Uterus (tissue), 4 donors: ENCODE measurements around the gene TMEM25. TPM values are rescaled to one million over a fixed set of nuclear protein-coding genes. Genes with fewer than 3 reads are reported as not detected.

ENCODE experiments used
- DNase-seq, 2 donors: peaks; one replicate each; pipeline ENCODE4 v3.0.0-alpha.2; 2019 to 2020
- H3K27ac ChIP-seq, 2 donors: fragments of 200-600 bp; sonication (generic); 1 replicate in 1 of 2; 2 replicates in 1 of 2; pipeline ENCODE4 v1.5.1; 2016 to 2018
- H3K27me3 ChIP-seq, 2 donors: fragments of 200-600 bp; sonication (generic); one replicate each; pipeline ENCODE4 v1.5.1; 2018 to 2019; ENCODE audit warnings: control low read depth in 1 of 2
- H3K36me3 ChIP-seq, 2 donors: fragments of 200-600 bp; sonication (generic); one replicate each; pipeline ENCODE4 v1.5.1; 2019; ENCODE audit warnings: control low read depth in 1 of 2
- H3K4me1 ChIP-seq, 2 donors: fragments of 200-600 bp; sonication (generic); one replicate each; pipeline ENCODE4 v1.5.1; 2018 to 2019; ENCODE audit warnings: control low read depth in 1 of 2
- H3K4me3 ChIP-seq, 2 donors: fragments of 200-600 bp; sonication (generic); 1 replicate in 1 of 2; 2 replicates in 1 of 2; pipeline ENCODE4 v1.5.1; 2018 to 2019; ENCODE audit warnings: mild to moderate bottlenecking in 1 of 2
- H3K9me3 ChIP-seq, 2 donors: fragments of 200-600 bp; sonication (generic); one replicate each; pipeline ENCODE4 v1.5.1; 2019; ENCODE audit warnings: control low read depth in 1 of 2
- POLR2A ChIP-seq, 2 donors: fragments of 450-650 bp; IDR thresholded peaks; one replicate each; pipeline ENCODE4 v1.6.1; 2016; ENCODE audit warnings: antibody characterized with exemption in 2 of 2, mild to moderate bottlenecking in 1 of 2, moderate library complexity in 1 of 2
- intact Hi-C: fragments of 100-400 bp; cut with DNase I; formaldehyde crosslinking; loops from one replicate; pipeline ENCODE4 v1.15.1; 2023; ENCODE audit warnings: low total_unique reads
- total RNA-seq, 4 donors: library from RNA; depleted of rRNA in 3 of 4; stranded (reverse); fragments of >200 nt in 3 of 4; gene quantifications; one replicate each; pipeline versions ENCODE4 v1.1.0 to v1.2.4, GENCODE V29; 2014 to 2023
- TF ChIP-seq, protein P1 (sequence below), 4 experiments: fragments of 200-600 bp in 2 of 4; fragments of 450-650 bp in 2 of 4; sonication (generic) in 2 of 4; IDR thresholded peaks; one replicate each; pipeline ENCODE4 v1.5.1; 2016 to 2019; ENCODE audit warnings: antibody characterized with exemption in 4 of 4, mild to moderate bottlenecking in 2 of 4, moderate library complexity in 1 of 4
- donor health status: DM: yes; HTN: yes; CAD: no.

The TMEM25 gene
- total RNA-seq, 4 donors from 2014 or later = 6.1 to 26.8 (median 15.8) TPM

DNA sequence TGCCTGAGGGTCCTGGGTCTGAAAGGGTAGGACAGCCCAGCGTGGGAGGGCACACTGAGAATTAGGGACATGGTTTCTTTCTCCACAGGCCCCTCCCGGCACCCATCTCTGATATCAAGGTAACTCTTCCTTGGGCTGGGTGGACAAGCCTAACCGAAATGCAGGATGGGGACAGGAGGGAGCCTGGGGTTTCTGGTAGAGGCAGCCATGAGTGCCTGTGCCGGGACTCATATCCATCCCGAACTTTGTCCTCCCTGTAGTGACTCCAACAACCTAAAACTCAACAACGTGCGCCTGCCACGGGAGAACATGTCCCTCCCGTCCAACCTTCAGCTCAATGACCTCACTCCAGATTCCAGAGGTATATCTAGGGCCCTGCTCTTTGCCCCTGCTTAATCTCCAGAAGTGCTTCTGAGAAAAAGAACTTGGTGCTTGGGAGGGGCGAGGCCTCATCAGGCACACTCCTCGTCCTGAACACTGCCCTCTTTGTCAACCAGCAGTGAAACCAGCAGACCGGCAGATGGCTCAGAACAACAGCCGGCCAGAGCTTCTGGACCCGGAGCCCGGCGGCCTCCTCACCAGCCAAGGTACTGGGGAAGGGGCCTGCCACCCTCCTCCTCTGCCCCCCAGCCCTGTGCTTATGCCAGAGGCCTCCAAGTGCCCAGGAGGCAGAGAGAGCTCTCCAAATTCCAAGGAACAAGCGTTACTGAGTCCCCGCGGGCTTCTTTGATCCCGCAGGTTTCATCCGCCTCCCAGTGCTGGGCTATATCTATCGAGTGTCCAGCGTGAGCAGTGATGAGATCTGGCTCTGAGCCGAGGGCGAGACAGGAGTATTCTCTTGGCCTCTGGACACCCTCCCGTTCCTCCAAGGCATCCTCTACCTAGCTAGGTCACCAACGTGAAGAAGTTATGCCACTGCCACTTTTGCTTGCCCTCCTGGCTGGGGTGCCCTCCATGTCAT is 3.1 kb downstream of the TMEM25 start:
- DNase-seq = no peak
- TF ChIP-seq, protein P1, sequence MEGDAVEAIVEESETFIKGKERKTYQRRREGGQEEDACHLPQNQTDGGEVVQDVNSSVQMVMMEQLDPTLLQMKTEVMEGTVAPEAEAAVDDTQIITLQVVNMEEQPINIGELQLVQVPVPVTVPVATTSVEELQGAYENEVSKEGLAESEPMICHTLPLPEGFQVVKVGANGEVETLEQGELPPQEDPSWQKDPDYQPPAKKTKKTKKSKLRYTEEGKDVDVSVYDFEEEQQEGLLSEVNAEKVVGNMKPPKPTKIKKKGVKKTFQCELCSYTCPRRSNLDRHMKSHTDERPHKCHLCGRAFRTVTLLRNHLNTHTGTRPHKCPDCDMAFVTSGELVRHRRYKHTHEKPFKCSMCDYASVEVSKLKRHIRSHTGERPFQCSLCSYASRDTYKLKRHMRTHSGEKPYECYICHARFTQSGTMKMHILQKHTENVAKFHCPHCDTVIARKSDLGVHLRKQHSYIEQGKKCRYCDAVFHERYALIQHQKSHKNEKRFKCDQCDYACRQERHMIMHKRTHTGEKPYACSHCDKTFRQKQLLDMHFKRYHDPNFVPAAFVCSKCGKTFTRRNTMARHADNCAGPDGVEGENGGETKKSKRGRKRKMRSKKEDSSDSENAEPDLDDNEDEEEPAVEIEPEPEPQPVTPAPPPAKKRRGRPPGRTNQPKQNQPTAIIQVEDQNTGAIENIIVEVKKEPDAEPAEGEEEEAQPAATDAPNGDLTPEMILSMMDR (IDR thresholded peaks at IDR 0.05) = no peak
- no peak for TF ChIP-seq POLR2A (IDR thresholded peaks at IDR 0.05)
- Histone ChIP-seq H3K36me3 (no peaks in the 10 kb centered on the region), H3K27me3 (no peaks in the 10 kb centered on the region), H3K4me3 (no peak overlapping the region), H3K9me3 (no peaks in the 10 kb centered on the region), H3K27ac (no peak overlapping the region), H3K4me1 (no peaks in the 10 kb centered on the region)
- intact Hi-C loops = no loop called here

DNA sequence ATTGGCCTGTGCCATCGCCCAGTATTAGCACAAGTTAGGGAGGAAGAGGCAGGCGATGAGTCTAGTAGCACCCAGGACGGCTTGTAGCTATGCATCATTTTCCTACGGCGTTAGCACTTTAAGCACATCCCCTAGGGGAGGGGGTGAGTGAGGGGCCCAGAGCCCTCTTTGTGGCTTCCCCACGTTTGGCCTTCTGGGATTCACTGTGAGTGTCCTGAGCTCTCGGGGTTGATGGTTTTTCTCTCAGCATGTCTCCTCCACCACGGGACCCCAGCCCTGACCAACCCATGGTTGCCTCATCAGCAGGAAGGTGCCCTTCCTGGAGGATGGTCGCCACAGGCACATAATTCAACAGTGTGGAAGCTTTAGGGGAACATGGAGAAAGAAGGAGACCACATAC is 4.3 kb downstream of the TMEM25 start:
- DNase-seq = no peak
- Histone ChIP-seq H3K36me3 (no peaks in the 10 kb centered on the region), H3K9me3 (no peaks in the 10 kb centered on the region), H3K4me3 (no peak overlapping the region), H3K4me1 (no peaks in the 10 kb centered on the region), H3K27me3 (no peaks in the 10 kb centered on the region), H3K27ac (no peak overlapping the region)
- intact Hi-C loops = no loop called here
- no peak for TF ChIP-seq POLR2A (IDR thresholded peaks at IDR 0.05)
- TF ChIP-seq, protein P1 (IDR thresholded peaks at IDR 0.05) = no peak

DNA sequence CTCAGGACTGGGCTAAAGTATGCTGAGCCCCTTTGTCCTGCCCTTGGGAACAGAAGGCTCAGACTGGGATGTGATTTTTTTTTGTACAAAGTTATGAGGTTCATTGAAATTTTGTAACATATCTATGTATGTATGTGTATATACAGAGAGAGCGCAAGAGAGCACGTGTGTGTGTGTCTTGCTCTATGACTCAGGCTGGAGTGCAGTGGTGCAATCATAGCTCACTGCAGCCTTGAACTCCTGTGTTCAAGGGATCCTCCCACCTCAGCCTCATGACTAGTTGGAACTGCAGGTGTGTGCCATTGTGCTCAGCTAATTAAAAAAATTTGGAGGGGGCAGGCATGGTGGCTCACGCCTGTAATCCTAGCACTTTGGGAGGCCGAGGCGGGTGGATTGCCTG is 5.7 kb downstream of the TMEM25 start:
- H3K27ac ChIP-seq = no peak overlapping the region
- intact Hi-C loops = no loop called here
- H3K27me3 ChIP-seq = no peaks in the 10 kb centered on the region
- H3K36me3 ChIP-seq = no peaks in the 10 kb centered on the region
- no peak overlapping the region for H3K4me3 ChIP-seq
- TF ChIP-seq, protein P1 (IDR thresholded peaks at IDR 0.05) = no peak
- no peak for TF ChIP-seq POLR2A (IDR thresholded peaks at IDR 0.05)
- no peaks in the 10 kb centered on the region for H3K4me1 ChIP-seq
- H3K9me3 ChIP-seq = no peaks in the 10 kb centered on the region
- no peak for DNase-seq

DNA sequence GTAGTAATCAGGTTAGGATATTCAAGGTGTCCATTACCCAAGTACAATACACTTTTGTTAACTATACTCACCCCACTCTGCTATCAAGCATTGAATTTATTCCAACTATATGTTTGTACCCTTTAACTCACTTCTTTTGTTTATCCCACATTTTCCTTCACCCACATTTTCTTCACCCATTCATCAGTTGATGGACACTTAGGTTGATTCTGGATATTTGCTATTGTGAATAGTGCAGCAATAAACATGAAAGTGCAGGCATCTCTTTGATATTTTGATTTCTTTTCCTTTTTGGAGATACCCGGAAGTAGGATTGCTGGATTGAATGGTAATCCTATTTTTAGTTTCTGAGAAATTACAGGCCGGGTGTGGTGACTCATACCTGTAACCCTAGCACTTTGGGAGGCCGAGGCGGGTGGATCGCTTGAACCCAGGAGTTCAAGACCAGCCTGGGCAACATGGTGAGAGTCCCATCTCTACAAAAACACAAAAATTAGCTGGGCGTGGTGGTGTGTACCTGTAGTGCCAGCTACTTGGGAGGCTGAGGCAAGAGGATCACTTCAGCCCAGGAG is 6.5 kb downstream of the TMEM25 start:
- Histone ChIP-seq H3K4me1 (no peaks in the 10 kb centered on the region), H3K27ac (no peak overlapping the region), H3K4me3 (no peak overlapping the region), H3K27me3 (no peaks in the 10 kb centered on the region), H3K9me3 (no peaks in the 10 kb centered on the region), H3K36me3 (no peaks in the 10 kb centered on the region)
- no peak for DNase-seq
- intact Hi-C loops = no loop called here
- TF ChIP-seq POLR2A (IDR thresholded peaks at IDR 0.05) = no peak
- TF ChIP-seq, protein P1 (IDR thresholded peaks at IDR 0.05) = no peak

DNA sequence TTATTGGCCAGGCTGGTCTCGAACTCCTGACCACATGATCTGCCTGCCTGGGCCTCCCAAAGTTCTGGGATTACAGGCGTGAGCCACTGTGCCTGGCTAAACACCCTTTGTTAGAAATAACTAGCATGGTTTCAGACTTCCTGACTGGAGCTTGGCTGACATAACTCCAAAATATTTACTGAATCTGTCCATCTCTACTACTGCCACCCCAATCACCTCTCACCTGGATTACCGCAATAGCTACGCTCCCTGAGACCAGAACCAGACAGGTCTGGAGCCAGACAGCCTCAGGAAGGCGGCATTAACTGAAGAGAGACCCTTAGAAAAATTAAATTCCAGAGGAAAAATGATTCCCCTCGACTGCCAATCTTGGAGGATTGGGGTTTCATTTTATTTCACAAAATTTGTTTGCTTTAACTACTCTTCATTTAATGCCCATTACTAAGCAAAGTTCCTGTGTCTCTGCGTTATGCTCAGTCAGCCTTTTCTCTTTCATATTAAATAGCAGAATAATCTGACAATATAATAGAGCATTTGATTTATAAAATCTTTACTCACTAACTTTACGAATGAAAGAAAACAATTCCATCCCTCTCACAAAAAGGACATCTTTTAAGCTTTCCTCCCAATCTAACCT is 13.1 kb downstream of the TMEM25 start:
- Histone ChIP-seq H3K27me3 (no peaks in the 10 kb centered on the region), H3K9me3 (no peaks in the 10 kb centered on the region), H3K27ac (no peak overlapping the region), H3K4me3 (no peak overlapping the region), H3K36me3 (no peaks in the 10 kb centered on the region), H3K4me1 (no peaks in the 10 kb centered on the region)
- no peak for DNase-seq
- intact Hi-C loops = no loop called here
- no peak for TF ChIP-seq POLR2A (IDR thresholded peaks at IDR 0.05)
- TF ChIP-seq, protein P1 (IDR thresholded peaks at IDR 0.05) = no peak
